WTC11 (cell line): Measurements from ENCODE around the gene TGM1. TPM values are rescaled to one million over a fixed set of nuclear protein-coding genes. Genes with fewer than 3 reads are reported as not detected.

Experiments used
- ATAC-seq: fragments of 200-7000 bp; cut with Tn5 transposase; 2 replicates; pipeline ENCODE4 v1.10.0; 2021; ENCODE audit warnings: mild to moderate bottlenecking, moderate library complexity
- CTCF ChIA-PET: fragments of 300-600 bp; sonication (Branson Sonifier 250); formaldehyde crosslinking; loops from one replicate; lab custom pipeline; 2021; ENCODE audit warnings: antibody characterized with exemption; lab: Charles Lee
- POLR2A ChIA-PET: fragments of 350-600 bp; sonication (Branson Sonifier 250); formaldehyde crosslinking; loops from one replicate; lab custom pipeline; 2021; ENCODE audit warnings: antibody characterized with exemption; lab: Charles Lee
- DNase-seq: peaks from one replicate; pipeline ENCODE4 v3.0.0; 2021; ENCODE audit warnings: low spot score
- H3K27ac Mint-ChIP-seq: 2 replicates; pipeline ENCODE4 v1.8.0; 2021; ENCODE audit warnings: mixed read lengths
- H3K27me3 Mint-ChIP-seq: 2 replicates; pipeline ENCODE4 v1.8.0; 2021; ENCODE audit warnings: low read depth, mild to moderate bottlenecking, moderate library complexity, mixed read lengths
- H3K36me3 Mint-ChIP-seq: 2 replicates; pipeline ENCODE4 v1.8.0; 2021; ENCODE audit warnings: mixed read lengths
- H3K4me1 Mint-ChIP-seq: 2 replicates; pipeline ENCODE4 v1.8.0; 2022; ENCODE audit warnings: mixed read lengths
- H3K4me3 Mint-ChIP-seq: 2 replicates; pipeline ENCODE4 v1.8.0; 2021; ENCODE audit warnings: mild to moderate bottlenecking, moderate library complexity, mixed read lengths
- H3K9me3 Mint-ChIP-seq: 2 replicates; pipeline ENCODE4 v1.8.0; 2021; ENCODE audit warnings: mixed read lengths
- ATF1 ChIP-seq: sonication (generic); formaldehyde crosslinking; IDR thresholded peaks from 2 replicates; pipeline ENCODE4 v1.8.1; 2023; ENCODE audit warnings: mild to moderate bottlenecking, moderate library complexity, missing genetic modification reagents
- CREM ChIP-seq: sonication (generic); formaldehyde crosslinking; IDR thresholded peaks from 2 replicates; pipeline ENCODE4 v1.8.1; 2022; ENCODE audit warnings: mild to moderate bottlenecking, missing genetic modification reagents, moderate library complexity
- FOXJ3 ChIP-seq: sonication (generic); formaldehyde crosslinking; IDR thresholded peaks from 2 replicates; pipeline ENCODE4 v1.9.0; 2021; ENCODE audit warnings: missing genetic modification reagents, mild to moderate bottlenecking, borderline replicate concordance
- FOXP1 ChIP-seq: sonication (generic); formaldehyde crosslinking; IDR thresholded peaks from 2 replicates; pipeline ENCODE4 v1.8.0; 2022; ENCODE audit warnings: missing genetic modification reagents, mild to moderate bottlenecking, moderate library complexity, borderline replicate concordance
- GRHL2 ChIP-seq: fragments of 250-450 bp; sonication (Bioruptor Pico); IDR thresholded peaks from 2 replicates; pipeline ENCODE4 v1.8.0; 2022; ENCODE audit warnings: mild to moderate bottlenecking, moderate library complexity; ENCODE audit not compliant: insufficient replicate concordance, severe bottlenecking
- GTF2I ChIP-seq: fragments of 250-450 bp; sonication (Bioruptor Pico); conservative IDR thresholded peaks from 2 replicates; pipeline ENCODE4 v1.4.0; 2021; ENCODE audit warnings: mild to moderate bottlenecking
- HMGA2 ChIP-seq: fragments of 250-450 bp; sonication (Bioruptor Pico); IDR thresholded peaks from 2 replicates; pipeline ENCODE4 v1.4.0; 2021; ENCODE audit warnings: mild to moderate bottlenecking, moderate library complexity
- NFATC4 ChIP-seq: fragments of 250-450 bp; sonication (Bioruptor Pico); IDR thresholded peaks from 2 replicates; pipeline ENCODE4 v1.9.0; 2021; ENCODE audit warnings: mild to moderate bottlenecking
- RELA ChIP-seq: sonication (generic); formaldehyde crosslinking; IDR thresholded peaks from 2 replicates; pipeline ENCODE4 v1.8.1; 2022; ENCODE audit warnings: missing genetic modification reagents, mild to moderate bottlenecking, borderline replicate concordance
- RORB ChIP-seq: fragments of 250-450 bp; sonication (Bioruptor Pico); IDR thresholded peaks from 2 replicates; pipeline ENCODE4 v1.9.0; 2021; ENCODE audit warnings: mild to moderate bottlenecking
- SMAD3 ChIP-seq: sonication (generic); formaldehyde crosslinking; IDR thresholded peaks from 2 replicates; pipeline ENCODE4 v1.8.0; 2022; ENCODE audit warnings: missing genetic modification reagents, mild to moderate bottlenecking, borderline replicate concordance
- TEAD1 ChIP-seq: sonication (generic); formaldehyde crosslinking; IDR thresholded peaks from 2 replicates; pipeline ENCODE4 v1.8.0; 2022; ENCODE audit warnings: mild to moderate bottlenecking, missing genetic modification reagents
- ZNF671 ChIP-seq: fragments of 250-450 bp; sonication (Bioruptor Pico); IDR thresholded peaks from 2 replicates; pipeline ENCODE4 v1.8.0; 2021; ENCODE audit warnings: mild to moderate bottlenecking
- total RNA-seq: library from RNA; stranded (reverse); gene quantifications from 3 replicates; pipeline ENCODE4 v1.2.3, GENCODE V29; 2021
- TF ChIP-seq, protein P1 (sequence below): fragments of 250-450 bp; sonication (Bioruptor Pico); IDR thresholded peaks from 2 replicates; pipeline ENCODE4 v1.9.0; 2021; ENCODE audit warnings: mild to moderate bottlenecking
- TF ChIP-seq, protein P2 (sequence below): sonication (generic); formaldehyde crosslinking; IDR thresholded peaks from 2 replicates; pipeline ENCODE4 v1.8.1; 2022; ENCODE audit warnings: low read depth, mild to moderate bottlenecking, moderate library complexity, missing genetic modification reagents, borderline replicate concordance
- TF ChIP-seq, protein P3 (sequence below): sonication (generic); formaldehyde crosslinking; IDR thresholded peaks from 2 replicates; pipeline ENCODE4 v1.8.1; 2023; ENCODE audit warnings: mild to moderate bottlenecking, moderate library complexity, missing genetic modification reagents
- TF ChIP-seq, protein P4 (sequence below): sonication (generic); formaldehyde crosslinking; conservative IDR thresholded peaks from 2 replicates; pipeline ENCODE4 v1.8.1; 2022; ENCODE audit warnings: mild to moderate bottlenecking, missing genetic modification reagents
- TF ChIP-seq, protein P5 (sequence below): sonication (generic); formaldehyde crosslinking; IDR thresholded peaks from 2 replicates; pipeline ENCODE4 v1.8.1; 2023; ENCODE audit warnings: mild to moderate bottlenecking, missing genetic modification reagents, borderline replicate concordance
- TF ChIP-seq, protein P6 (sequence below): sonication (generic); formaldehyde crosslinking; IDR thresholded peaks from 2 replicates; pipeline ENCODE4 v1.8.1; 2023; ENCODE audit warnings: mild to moderate bottlenecking, missing genetic modification reagents, moderate library complexity

The TGM1 gene
- total RNA-seq, 1 experiment from 2014 or later, result 5.2 TPM

DNA sequence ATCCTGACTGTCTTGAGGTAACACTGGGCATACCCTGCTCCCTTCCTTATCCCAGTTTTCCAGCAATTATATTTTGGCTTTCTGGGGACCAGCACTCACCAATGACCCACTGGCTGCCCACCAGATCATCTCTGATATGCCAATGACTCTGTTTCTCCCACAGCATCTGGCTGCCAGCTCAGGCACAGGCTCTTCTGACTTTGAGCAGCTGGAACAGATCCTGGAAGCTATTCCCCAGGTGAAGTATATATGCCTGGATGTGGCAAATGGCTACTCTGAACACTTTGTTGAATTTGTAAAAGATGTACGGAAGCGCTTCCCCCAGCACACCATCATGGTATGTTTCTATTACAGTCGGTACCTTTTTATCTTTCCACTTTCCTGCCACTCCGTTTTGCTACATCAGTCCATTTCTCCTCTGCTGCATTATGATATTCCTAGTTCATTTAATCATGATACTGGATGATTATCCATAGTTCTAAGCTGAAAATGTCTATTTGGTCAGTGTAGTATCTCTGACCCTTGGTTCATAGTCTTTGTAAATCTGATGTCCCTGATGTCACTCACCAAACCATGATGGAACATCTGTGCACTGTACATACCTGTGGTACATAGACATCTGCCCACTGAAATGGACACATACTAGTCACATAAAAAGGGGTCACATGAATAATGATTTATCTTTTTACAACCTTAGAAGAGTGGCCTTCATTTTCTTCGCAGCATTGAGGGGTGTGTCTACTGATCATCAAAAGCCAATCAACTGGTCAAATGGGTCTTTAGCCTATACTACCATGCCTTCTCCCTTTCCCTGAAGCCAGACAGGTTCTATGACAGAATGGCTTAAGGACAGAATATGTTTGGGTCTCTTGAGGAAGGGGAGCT lies 26.9 kb downstream of the TGM1 start:
- no peak for ATAC-seq
- Mint-ChIP-seq H3K27ac (no peak overlapping the region), H3K27me3 (no peaks in the 10 kb centered on the region), H3K36me3 (peaks cover 55% of the 10 kb centered on the region), H3K4me1 (peaks cover 23% of the 10 kb centered on the region), H3K4me3 (no peak overlapping the region), H3K9me3 (no peaks in the 10 kb centered on the region)
- DNase-seq, result no peak
- TF ChIP-seq SMAD3 (CRISPR knock-in tag) (no peak), ZNF671 (CRISPR knock-in tag) (no peak), ATF1 (no peak), RORB (CRISPR knock-in tag) (no peak), NFATC4 (no peak), TEAD1 (CRISPR knock-in tag) (no peak), FOXJ3 (CRISPR knock-in tag) (no peak), HMGA2 (CRISPR knock-in tag) (no peak), CREM (CRISPR knock-in tag) (no peak), FOXP1 (CRISPR knock-in tag) (no peak), GTF2I (CRISPR knock-in tag) (no peak), RELA (CRISPR knock-in tag) (no peak), GRHL2 (no peak)
- TF ChIP-seq, protein P1, sequence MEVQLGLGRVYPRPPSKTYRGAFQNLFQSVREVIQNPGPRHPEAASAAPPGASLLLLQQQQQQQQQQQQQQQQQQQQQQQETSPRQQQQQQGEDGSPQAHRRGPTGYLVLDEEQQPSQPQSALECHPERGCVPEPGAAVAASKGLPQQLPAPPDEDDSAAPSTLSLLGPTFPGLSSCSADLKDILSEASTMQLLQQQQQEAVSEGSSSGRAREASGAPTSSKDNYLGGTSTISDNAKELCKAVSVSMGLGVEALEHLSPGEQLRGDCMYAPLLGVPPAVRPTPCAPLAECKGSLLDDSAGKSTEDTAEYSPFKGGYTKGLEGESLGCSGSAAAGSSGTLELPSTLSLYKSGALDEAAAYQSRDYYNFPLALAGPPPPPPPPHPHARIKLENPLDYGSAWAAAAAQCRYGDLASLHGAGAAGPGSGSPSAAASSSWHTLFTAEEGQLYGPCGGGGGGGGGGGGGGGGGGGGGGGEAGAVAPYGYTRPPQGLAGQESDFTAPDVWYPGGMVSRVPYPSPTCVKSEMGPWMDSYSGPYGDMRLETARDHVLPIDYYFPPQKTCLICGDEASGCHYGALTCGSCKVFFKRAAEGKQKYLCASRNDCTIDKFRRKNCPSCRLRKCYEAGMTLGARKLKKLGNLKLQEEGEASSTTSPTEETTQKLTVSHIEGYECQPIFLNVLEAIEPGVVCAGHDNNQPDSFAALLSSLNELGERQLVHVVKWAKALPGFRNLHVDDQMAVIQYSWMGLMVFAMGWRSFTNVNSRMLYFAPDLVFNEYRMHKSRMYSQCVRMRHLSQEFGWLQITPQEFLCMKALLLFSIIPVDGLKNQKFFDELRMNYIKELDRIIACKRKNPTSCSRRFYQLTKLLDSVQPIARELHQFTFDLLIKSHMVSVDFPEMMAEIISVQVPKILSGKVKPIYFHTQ, result no peak
- TF ChIP-seq, protein P2, sequence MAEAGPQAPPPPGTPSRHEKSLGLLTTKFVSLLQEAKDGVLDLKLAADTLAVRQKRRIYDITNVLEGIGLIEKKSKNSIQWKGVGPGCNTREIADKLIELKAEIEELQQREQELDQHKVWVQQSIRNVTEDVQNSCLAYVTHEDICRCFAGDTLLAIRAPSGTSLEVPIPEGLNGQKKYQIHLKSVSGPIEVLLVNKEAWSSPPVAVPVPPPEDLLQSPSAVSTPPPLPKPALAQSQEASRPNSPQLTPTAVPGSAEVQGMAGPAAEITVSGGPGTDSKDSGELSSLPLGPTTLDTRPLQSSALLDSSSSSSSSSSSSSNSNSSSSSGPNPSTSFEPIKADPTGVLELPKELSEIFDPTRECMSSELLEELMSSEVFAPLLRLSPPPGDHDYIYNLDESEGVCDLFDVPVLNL, result no peak
- TF ChIP-seq, protein P3, sequence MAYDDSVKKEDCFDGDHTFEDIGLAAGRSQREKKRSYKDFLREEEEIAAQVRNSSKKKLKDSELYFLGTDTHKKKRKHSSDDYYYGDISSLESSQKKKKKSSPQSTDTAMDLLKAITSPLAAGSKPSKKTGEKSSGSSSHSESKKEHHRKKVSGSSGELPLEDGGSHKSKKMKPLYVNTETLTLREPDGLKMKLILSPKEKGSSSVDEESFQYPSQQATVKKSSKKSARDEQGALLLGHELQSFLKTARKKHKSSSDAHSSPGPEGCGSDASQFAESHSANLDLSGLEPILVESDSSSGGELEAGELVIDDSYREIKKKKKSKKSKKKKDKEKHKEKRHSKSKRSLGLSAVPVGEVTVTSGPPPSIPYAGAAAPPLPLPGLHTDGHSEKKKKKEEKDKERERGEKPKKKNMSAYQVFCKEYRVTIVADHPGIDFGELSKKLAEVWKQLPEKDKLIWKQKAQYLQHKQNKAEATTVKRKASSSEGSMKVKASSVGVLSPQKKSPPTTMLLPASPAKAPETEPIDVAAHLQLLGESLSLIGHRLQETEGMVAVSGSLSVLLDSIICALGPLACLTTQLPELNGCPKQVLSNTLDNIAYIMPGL, result no peak
- TF ChIP-seq, protein P4, sequence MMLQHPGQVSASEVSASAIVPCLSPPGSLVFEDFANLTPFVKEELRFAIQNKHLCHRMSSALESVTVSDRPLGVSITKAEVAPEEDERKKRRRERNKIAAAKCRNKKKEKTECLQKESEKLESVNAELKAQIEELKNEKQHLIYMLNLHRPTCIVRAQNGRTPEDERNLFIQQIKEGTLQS, result no peak
- TF ChIP-seq, protein P5, sequence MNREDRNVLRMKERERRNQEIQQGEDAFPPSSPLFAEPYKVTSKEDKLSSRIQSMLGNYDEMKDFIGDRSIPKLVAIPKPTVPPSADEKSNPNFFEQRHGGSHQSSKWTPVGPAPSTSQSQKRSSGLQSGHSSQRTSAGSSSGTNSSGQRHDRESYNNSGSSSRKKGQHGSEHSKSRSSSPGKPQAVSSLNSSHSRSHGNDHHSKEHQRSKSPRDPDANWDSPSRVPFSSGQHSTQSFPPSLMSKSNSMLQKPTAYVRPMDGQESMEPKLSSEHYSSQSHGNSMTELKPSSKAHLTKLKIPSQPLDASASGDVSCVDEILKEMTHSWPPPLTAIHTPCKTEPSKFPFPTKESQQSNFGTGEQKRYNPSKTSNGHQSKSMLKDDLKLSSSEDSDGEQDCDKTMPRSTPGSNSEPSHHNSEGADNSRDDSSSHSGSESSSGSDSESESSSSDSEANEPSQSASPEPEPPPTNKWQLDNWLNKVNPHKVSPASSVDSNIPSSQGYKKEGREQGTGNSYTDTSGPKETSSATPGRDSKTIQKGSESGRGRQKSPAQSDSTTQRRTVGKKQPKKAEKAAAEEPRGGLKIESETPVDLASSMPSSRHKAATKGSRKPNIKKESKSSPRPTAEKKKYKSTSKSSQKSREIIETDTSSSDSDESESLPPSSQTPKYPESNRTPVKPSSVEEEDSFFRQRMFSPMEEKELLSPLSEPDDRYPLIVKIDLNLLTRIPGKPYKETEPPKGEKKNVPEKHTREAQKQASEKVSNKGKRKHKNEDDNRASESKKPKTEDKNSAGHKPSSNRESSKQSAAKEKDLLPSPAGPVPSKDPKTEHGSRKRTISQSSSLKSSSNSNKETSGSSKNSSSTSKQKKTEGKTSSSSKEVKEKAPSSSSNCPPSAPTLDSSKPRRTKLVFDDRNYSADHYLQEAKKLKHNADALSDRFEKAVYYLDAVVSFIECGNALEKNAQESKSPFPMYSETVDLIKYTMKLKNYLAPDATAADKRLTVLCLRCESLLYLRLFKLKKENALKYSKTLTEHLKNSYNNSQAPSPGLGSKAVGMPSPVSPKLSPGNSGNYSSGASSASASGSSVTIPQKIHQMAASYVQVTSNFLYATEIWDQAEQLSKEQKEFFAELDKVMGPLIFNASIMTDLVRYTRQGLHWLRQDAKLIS, result no peak
- TF ChIP-seq, protein P6, sequence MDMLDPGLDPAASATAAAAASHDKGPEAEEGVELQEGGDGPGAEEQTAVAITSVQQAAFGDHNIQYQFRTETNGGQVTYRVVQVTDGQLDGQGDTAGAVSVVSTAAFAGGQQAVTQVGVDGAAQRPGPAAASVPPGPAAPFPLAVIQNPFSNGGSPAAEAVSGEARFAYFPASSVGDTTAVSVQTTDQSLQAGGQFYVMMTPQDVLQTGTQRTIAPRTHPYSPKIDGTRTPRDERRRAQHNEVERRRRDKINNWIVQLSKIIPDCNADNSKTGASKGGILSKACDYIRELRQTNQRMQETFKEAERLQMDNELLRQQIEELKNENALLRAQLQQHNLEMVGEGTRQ (CRISPR knock-in tag), result no peak
- CTCF ChIA-PET, result no interaction called here
- POLR2A ChIA-PET, result no interaction called here
